Measurements from ENCODE around the gene NOL4L. TPM values are rescaled to one million over a fixed set of nuclear protein-coding genes. Genes with fewer than 3 reads are reported as not detected.

Gene NOL4L
- polyA plus RNA-seq, 1 donor (not counting 4 experiments of a cell fraction or from before 2014, with no cell fraction given): 1.0 TPM

- Histone ChIP-seq H3K9me3 (ENCODE audit: control insufficient read depth, low read depth, low read length) (no peaks in the 10 kb centered on the region), H3K36me3 (ENCODE audit: control insufficient read depth in 2 of 2, extremely low read depth in 1 of 2, insufficient read depth in 2 of 2, low read length in 2 of 2) (no peaks in the 10 kb centered on the region), H2AFZ (ENCODE audit: control insufficient read depth, low read length) (no peak overlapping the region), H3K4me2 (ENCODE audit: control insufficient read depth, extremely low read depth, insufficient read depth, low read depth, low read length) (no peak overlapping the region), H3K4me3 (ENCODE audit: control insufficient read depth in 2 of 3, extremely low read depth in 1 of 3, insufficient read depth in 2 of 3, low read depth in 1 of 3, low read length in 3 of 3) (no peak overlapping the region), H3K79me2 (ENCODE audit: control insufficient read depth, insufficient read depth, low read length) (no peaks in the 10 kb centered on the region), H3K4me1 (ENCODE audit: control insufficient read depth, extremely low read depth, insufficient read depth, low read length) (peaks cover 13% of the 10 kb centered on the region), H3K9me1 (ENCODE audit: control insufficient read depth, extremely low read depth, insufficient read depth, low read length) (no peaks in the 10 kb centered on the region), H3K9ac (ENCODE audit: control insufficient read depth, extremely low read depth, insufficient read depth, low read length) (no peak overlapping the region), H4K20me1 (ENCODE audit: control insufficient read depth, extremely low read depth, insufficient read depth, low read length) (peaks cover 3% of the 10 kb centered on the region), H3K27ac (ENCODE audit: control insufficient read depth, insufficient read depth, low read length) (no peak overlapping the region), H3K27me3 (ENCODE audit: control insufficient read depth, extremely low read depth, insufficient read depth, low read length) (peaks cover 3% of the 10 kb centered on the region)
- dilution Hi-C loops (cut with MboI; ENCODE audit: extremely low pct_ligation_motif_present, low sequenced_read_pairs): no loop called here
- TF ChIP-seq CTCF (optimal IDR thresholded peaks at IDR 0.05 in 1 of 3, IDR thresholded peaks at IDR 0.05 in 1 of 3, conservative IDR thresholded peaks at IDR 0.05 in 1 of 3; ENCODE audit: extremely low read depth in 1 of 3, insufficient read depth in 2 of 3, low read length in 3 of 3) (no peak), EZH2 (IDR thresholded peaks at IDR 0.05; ENCODE audit: low read length) (no peak)
- DNase-seq (ENCODE audit: low read depth, low spot score) (no peak), FAIRE-seq (no peak)
These were observed 41.4 kb downstream of the NOL4L start for GRCh38 chr20:32543570-32544259.

DNA sequence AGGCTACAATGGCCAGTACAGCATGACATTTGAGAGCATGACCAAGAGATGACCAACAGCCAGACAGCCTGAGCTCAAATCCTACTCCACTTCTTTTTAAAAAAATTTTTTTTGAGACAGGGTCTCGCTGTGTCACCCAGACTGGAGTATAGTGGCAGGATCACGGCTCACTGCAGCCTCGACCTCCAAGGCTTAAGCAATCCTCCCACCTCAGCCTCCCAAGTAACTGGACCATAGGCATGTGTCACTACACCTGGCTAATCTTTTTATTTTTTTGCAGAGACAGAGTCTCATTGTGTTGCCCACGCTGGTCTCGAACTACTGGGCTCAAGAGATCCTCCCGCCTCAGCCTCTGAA lies 42.9 kb downstream of the NOL4L start:
- Histone ChIP-seq H3K27ac (ENCODE audit: control insufficient read depth, insufficient read depth, low read length) (no peak overlapping the region), H3K36me3 (ENCODE audit: control insufficient read depth in 2 of 2, extremely low read depth in 1 of 2, insufficient read depth in 2 of 2, low read length in 2 of 2) (no peaks in the 10 kb centered on the region), H3K9me3 (ENCODE audit: control insufficient read depth, low read depth, low read length) (no peaks in the 10 kb centered on the region), H3K4me1 (ENCODE audit: control insufficient read depth, extremely low read depth, insufficient read depth, low read length) (peaks cover 13% of the 10 kb centered on the region), H2AFZ (ENCODE audit: control insufficient read depth, low read length) (no peak overlapping the region), H3K4me3 (ENCODE audit: control insufficient read depth in 2 of 3, extremely low read depth in 1 of 3, insufficient read depth in 2 of 3, low read depth in 1 of 3, low read length in 3 of 3) (no peak overlapping the region), H3K27me3 (ENCODE audit: control insufficient read depth, extremely low read depth, insufficient read depth, low read length) (peaks cover 7% of the 10 kb centered on the region), H3K9me1 (ENCODE audit: control insufficient read depth, extremely low read depth, insufficient read depth, low read length) (no peaks in the 10 kb centered on the region), H3K4me2 (ENCODE audit: control insufficient read depth, extremely low read depth, insufficient read depth, low read depth, low read length) (no peak overlapping the region), H3K9ac (ENCODE audit: control insufficient read depth, extremely low read depth, insufficient read depth, low read length) (no peak overlapping the region), H4K20me1 (ENCODE audit: control insufficient read depth, extremely low read depth, insufficient read depth, low read length) (peaks cover 3% of the 10 kb centered on the region), H3K79me2 (ENCODE audit: control insufficient read depth, insufficient read depth, low read length) (no peaks in the 10 kb centered on the region)
- no peak for TF ChIP-seq CTCF (optimal IDR thresholded peaks at IDR 0.05 in 1 of 3, IDR thresholded peaks at IDR 0.05 in 1 of 3, conservative IDR thresholded peaks at IDR 0.05 in 1 of 3; ENCODE audit: extremely low read depth in 1 of 3, insufficient read depth in 2 of 3, low read length in 3 of 3)
- no peak for TF ChIP-seq EZH2 (IDR thresholded peaks at IDR 0.05; ENCODE audit: low read length)
- FAIRE-seq (no peak), DNase-seq (ENCODE audit: low read depth, low spot score) (no peak)
- dilution Hi-C loops (cut with MboI; ENCODE audit: extremely low pct_ligation_motif_present, low sequenced_read_pairs): no loop called here

All from keratinocyte (primary cell).